ENCODE data around the gene MT1H. TPM values are rescaled to one million over a fixed set of nuclear protein-coding genes. Genes with fewer than 3 reads are reported as not detected.

Gene MT1H
- total RNA-seq, 2 experiments from 2014 or later, result not detected

- intact Hi-C loops (cut with DNase I, micrococcal nuclease), result no loop called here
- Mint-ChIP-seq H3K4me3 (peak overlapping the region; percentile 74), H3K27ac (no peak overlapping the region), H3K9me3 (no peaks in the 10 kb centered on the region), H3K4me1 (ENCODE audit: low read depth) (peaks cover 56% of the 10 kb centered on the region), H3K36me3 (ENCODE audit: low read depth) (no peaks in the 10 kb centered on the region), H3K27me3 (peaks cover 95% of the 10 kb centered on the region)
- H3K27ac ChIP-seq (ENCODE audit: low read depth in 1 of 2, low read length in 2 of 2), result no peak overlapping the region
- H3K27me3 ChIP-seq (ENCODE audit: control insufficient read depth in 1 of 2, insufficient read depth in 2 of 2, low read length in 2 of 2), result peaks cover 76 to 90% of the 10 kb centered on the region in 2 experiments
- TF ChIP-seq, protein P1, sequence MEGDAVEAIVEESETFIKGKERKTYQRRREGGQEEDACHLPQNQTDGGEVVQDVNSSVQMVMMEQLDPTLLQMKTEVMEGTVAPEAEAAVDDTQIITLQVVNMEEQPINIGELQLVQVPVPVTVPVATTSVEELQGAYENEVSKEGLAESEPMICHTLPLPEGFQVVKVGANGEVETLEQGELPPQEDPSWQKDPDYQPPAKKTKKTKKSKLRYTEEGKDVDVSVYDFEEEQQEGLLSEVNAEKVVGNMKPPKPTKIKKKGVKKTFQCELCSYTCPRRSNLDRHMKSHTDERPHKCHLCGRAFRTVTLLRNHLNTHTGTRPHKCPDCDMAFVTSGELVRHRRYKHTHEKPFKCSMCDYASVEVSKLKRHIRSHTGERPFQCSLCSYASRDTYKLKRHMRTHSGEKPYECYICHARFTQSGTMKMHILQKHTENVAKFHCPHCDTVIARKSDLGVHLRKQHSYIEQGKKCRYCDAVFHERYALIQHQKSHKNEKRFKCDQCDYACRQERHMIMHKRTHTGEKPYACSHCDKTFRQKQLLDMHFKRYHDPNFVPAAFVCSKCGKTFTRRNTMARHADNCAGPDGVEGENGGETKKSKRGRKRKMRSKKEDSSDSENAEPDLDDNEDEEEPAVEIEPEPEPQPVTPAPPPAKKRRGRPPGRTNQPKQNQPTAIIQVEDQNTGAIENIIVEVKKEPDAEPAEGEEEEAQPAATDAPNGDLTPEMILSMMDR (IDR thresholded peaks at IDR 0.05), result no peak
- H3K4me1 ChIP-seq (ENCODE audit: insufficient read depth, low read length), result peaks cover 49% of the 10 kb centered on the region
- peaks cover 0 to 13% of the 10 kb centered on the region in 2 experiments for H3K9me3 ChIP-seq (ENCODE audit: control insufficient read depth in 1 of 2, insufficient read depth in 1 of 2, low read length in 2 of 2)
- H3K4me3 ChIP-seq (ENCODE audit: low read length), result peak overlapping the region; percentile 19
- H3K36me3 ChIP-seq (ENCODE audit: insufficient read depth, low read length), result no peaks in the 10 kb centered on the region
- ATAC-seq (ENCODE audit: poor library complexity) (no peak), DNase-seq (no peak)
- ChIA-PET POLR2A (no interaction called here), CTCF (no interaction called here)
Observed at GRCh38 chr16:56634715-56635440, 34.7 kb upstream of the MT1H start.

DNA sequence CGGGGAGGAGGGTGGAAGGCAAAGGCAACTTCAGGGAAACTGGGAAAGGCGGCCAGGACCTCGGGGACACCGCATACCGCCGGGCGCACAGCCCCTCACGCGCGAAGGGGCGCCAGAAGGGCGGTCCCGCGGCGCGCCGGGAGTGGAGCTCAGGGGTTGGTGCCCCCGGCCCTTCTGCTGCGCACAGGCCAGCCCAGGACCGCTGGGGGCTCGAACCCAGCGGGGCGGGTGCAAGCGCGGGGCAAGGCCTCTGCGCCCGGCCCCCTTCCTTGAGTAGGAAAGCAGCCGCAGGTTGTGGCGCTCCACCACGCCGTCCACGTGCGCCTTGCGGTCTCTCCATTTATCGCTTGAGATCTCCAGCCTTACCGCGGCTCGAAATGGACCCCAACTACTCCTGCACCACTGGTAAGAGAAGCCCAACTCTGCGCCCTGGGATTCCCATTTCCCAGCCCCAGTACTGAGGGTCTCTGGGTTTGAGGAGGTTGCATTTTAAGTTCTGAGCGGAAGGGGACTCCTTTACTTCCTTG is 34.1 kb upstream of the MT1H start:
- ChIA-PET CTCF (no interaction called here), POLR2A (no interaction called here)
- intact Hi-C loops (cut with DNase I, micrococcal nuclease), result no loop called here
- Mint-ChIP-seq H3K4me3 (peak overlapping the region; percentile 68), H3K4me1 (ENCODE audit: low read depth) (peaks cover 56% of the 10 kb centered on the region), H3K36me3 (ENCODE audit: low read depth) (no peaks in the 10 kb centered on the region), H3K27me3 (peaks cover 95% of the 10 kb centered on the region), H3K9me3 (no peaks in the 10 kb centered on the region), H3K27ac (no peak overlapping the region)
- Histone ChIP-seq H3K4me3 (ENCODE audit: low read length) (peak overlapping the region; percentile 19), H3K27ac (ENCODE audit: low read depth in 1 of 2, low read length in 2 of 2) (no peak overlapping the region), H3K36me3 (ENCODE audit: insufficient read depth, low read length) (no peaks in the 10 kb centered on the region), H3K4me1 (ENCODE audit: insufficient read depth, low read length) (peaks cover 49% of the 10 kb centered on the region), H3K27me3 (ENCODE audit: control insufficient read depth in 1 of 2, insufficient read depth in 2 of 2, low read length in 2 of 2) (peaks cover 78 to 91% of the 10 kb centered on the region in 2 experiments), H3K9me3 (ENCODE audit: control insufficient read depth in 1 of 2, insufficient read depth in 1 of 2, low read length in 2 of 2) (peaks cover 0 to 13% of the 10 kb centered on the region in 2 experiments)
- ATAC-seq (ENCODE audit: poor library complexity) (peak; percentile 23), DNase-seq (no peak)
- TF ChIP-seq, protein P1 (IDR thresholded peaks at IDR 0.05), result no peak

- CTCF ChIA-PET, result interaction anchor here (1.2 kb wide), 1 partner anchor 19 kb away, joined by 3 read pairs; no protein-coding TSS in a partner anchor
- H3K4me1 ChIP-seq (ENCODE audit: insufficient read depth, low read length), result peaks cover 47% of the 10 kb centered on the region
- H3K27ac Mint-ChIP-seq, result no peak overlapping the region
- H3K4me3 ChIP-seq (ENCODE audit: low read length), result no peak overlapping the region
- no peak overlapping the region for H3K4me3 Mint-ChIP-seq
- no peaks in the 10 kb centered on the region for H3K36me3 Mint-ChIP-seq (ENCODE audit: low read depth)
- no peaks in the 10 kb centered on the region for H3K9me3 Mint-ChIP-seq
- TF ChIP-seq, protein P1 (IDR thresholded peaks at IDR 0.05), result no peak
- POLR2A ChIA-PET, result interaction anchor here (0.8 kb wide), 1 partner anchor 11 kb away, joined by 3 read pairs; the partner anchor contains the start of gene MT1E
- no peak overlapping the region for H3K27ac ChIP-seq (ENCODE audit: low read depth in 1 of 2, low read length in 2 of 2)
- H3K9me3 ChIP-seq (ENCODE audit: control insufficient read depth in 1 of 2, insufficient read depth in 1 of 2, low read length in 2 of 2), result peaks cover 0 to 13% of the 10 kb centered on the region in 2 experiments
- intact Hi-C loops (cut with DNase I, micrococcal nuclease), result no loop called here
- ATAC-seq (ENCODE audit: poor library complexity) (no peak), DNase-seq (no peak)
- peaks cover 50% of the 10 kb centered on the region for H3K4me1 Mint-ChIP-seq (ENCODE audit: low read depth)
- H3K27me3 Mint-ChIP-seq, result peaks cover 92% of the 10 kb centered on the region
- peaks cover 69 to 82% of the 10 kb centered on the region in 2 experiments for H3K27me3 ChIP-seq (ENCODE audit: control insufficient read depth in 1 of 2, insufficient read depth in 2 of 2, low read length in 2 of 2)
- H3K36me3 ChIP-seq (ENCODE audit: insufficient read depth, low read length), result no peaks in the 10 kb centered on the region
Observed at GRCh38 chr16:56636616-56637413, 32.8 kb upstream of the MT1H start.

Measured in CD4-positive, alpha-beta T cell (primary cell).